ENCODE results near the gene RNF26.

RNF26 gene

DNA sequence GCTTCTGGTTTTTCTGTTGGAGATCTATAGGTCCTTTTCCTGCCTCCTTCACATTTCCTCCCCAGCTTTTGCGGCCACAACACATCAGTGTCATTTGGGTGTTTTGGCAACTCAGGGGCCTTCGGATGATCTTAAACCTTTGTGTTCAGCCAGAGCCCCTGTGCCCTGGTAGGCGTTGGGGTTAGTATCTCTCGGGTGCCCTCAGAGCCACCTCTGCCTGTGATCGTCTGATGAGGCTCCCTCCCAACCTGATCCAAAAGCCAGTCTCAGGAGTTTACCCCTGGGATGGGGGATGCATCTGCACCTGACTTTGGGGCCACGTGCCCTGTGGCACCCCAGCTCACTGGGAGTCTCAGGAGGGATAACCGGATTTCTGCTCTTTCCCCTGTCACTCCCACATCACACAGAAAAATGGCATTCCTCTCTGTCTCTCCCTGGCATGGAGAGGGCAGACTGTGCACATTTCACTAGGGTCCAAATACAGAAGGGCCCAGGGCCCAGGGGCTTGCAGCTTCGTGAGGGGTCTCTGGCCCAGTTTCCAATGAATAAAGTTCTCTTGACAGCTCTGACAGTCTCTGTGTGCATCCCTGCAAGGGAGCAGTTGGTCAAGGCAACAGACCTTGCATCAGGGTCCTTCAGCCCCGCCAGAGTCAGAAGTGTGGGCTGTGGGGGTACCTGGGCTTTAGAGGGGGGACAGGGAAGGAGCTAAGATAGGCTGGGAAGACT, 2.6 kb downstream of the RNF26 start:
- no peak for DNase-seq (ENCODE audit: low read depth)

DNA sequence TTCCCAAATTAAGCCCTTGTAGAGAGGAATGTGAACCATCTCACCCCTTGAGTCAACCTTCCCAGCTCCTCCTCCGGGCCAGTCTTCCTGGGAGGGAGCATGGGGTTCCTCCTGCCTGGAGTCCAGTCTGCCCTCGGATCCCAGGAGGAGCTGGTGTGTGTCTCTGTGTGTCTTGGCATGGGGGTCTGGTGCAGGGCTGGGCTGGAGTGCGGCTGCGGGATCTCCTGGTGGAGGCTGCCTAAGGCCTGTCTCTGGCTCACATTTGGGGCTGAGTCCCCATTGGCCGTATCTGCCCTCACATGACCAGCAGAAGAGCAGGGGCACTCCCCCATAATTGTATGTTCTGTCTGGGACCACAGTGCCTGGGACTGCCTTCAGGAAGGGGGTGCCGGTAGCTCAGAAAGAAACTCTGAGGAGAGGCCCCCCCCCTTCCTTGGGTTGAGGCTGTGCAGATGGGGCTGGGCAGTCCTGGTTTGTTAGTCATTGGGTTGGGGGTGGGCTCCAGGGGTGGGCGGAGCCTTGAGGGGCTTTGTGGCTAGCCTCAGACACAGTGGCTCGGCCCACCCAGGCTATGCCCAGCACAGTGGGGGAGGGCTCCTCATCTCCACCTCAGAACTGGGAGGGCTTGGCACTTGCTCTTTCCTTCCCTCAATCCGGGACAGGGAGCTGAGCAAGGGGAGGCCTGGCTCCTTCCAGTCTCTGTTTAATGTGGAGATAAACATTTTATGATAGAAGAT, 3.4 kb downstream of the RNF26 start:
- DNase-seq (ENCODE audit: low read depth): no peak

DNA sequence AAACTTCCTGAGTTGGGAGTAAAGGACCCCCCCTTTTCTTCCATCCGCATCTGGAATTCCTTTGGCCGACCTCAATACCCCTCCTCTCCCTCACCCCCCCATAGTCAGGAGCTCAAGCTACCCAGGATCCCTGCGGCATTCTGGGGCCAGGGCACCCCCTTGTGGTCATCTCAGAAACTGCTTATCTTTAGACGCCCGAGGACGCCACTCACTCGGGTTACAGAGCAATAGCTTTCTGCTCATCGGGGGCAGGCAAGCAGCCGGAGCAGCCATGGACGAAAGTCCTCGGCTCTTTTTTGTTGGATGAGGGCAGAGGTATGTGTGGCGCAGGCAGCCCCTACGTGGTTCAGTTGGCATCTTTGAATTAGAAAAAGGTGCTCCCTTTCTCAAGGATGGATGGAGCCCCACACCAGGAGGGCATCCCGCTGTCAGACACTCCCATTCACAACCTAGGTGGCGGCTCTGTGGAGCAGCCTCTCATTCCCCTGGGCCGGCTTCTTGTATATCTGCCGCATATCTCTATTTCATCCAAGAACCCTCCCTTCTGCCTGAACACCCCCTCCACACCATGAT, 4.1 kb downstream of the RNF26 start:
- DNase-seq (ENCODE audit: low read depth): peak; percentile 66

DNA sequence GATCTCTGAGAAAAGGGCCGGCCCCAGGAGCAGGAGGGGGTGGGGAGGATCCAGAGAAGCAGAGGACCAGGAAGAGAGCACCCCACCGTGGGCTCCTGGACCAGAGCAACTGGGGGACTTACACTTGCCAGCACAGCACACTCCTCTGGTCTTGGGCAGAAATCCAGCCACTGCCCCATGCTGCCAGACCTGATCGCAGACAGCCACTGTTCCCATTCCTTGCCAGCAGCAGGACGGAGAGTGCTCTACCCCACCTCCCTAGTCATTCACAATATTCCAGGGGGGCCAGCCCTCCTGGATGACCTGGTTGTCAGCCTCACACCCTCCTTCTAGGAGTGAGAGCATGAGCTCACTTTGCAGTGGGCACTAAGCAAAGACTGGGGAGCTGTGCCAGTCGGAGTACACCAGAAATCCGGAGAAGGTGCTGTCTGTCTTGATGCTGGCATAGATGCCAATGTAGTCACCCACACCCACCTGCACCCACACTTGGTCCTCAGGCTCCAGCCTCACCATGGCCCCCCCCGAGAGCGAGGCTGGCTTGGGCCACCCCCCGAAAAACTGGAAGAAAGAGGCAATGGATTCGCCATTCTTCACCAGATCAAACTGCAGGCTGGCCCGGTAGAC, 4.8 kb downstream of the RNF26 start:
- no peak for DNase-seq (ENCODE audit: low read depth)

DNA sequence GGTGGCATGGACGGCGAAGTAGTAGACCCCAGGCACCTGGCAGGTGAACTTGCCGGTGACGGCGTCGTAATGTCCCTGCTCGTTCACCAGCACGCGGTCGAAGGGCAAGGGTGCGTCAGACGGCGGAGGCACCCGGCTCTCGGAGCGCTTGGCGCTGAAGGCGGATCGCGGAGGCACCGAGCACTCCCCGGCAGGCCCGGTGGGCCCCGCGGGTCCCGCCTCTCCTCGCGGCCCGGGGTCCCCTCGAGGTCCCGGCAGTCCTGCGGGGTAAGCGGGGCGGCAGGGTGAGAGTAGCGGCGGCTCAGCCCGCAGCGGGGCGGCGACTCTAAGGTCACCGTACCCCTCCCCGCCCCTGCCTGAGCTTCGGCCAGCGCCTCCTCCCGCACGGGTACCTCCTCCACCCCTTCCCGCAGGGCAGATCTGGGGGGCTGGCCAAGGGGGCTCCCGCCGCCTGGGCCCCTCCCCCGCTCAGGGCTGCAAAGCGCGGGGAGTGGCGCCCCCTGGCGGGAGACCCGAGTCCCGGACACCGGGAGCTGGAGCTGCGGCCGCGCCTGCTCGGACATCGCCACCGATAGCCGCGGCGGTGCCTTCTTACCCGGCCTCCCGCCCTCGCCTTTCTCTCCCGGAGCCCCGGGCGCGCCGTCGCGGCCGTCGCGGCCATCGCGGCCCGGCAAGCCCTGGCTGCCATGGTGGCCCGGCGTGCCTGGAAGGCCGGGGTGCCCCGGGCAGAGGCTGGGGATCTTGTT, 5.4 kb downstream of the RNF26 start:
- DNase-seq (ENCODE audit: low read depth): no peak

DNA sequence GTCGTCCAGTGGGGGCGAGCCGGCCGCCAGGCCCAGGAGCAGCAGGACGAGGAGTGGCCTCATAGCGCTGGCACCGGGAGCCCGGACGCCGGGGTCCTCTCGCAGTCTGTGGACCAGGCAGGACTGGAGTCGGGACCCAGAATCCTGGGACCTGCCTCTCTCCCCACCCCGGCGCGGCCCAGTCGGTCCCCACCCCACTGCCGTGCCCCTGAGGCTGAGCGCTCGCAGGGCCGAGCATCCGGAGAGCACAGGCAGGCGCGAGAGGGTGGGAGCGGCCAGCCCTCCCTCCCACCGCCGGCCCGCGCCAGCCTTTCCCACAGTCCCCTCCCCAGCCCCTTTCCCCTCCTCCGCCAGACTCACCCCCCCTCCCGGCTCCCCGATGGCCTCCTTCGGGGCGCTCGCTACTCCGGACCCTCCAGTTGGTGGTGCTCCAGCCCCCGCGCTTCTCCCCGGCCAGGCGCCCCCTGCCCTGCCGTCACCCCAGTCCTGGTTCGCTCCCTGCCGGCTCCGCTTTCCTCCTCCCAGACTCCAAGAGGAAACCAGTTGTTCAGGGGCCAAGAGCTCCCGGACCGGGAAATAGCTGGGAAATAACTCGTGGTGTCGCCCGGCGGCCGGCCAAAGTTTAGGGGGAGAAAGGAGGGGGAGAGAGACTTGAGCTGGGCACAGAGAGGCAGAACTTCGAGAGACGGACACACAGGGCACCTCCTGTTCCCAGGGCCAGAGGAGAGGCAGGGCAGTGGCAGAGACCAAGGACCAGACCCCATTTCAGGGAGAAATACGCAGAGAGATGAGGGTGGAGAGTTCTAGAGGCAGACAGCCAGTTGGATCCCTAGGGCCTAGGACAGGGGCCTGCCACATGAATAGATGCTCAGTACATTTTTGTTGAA, 6.3 kb downstream of the RNF26 start, which contains the start of gene C1QTNF5:
C1QTNF5 (minus strand) TSS at position 549 of the 887 bp plus-strand sequence; CDS start at position 63, 486 bp downstream.
- no peak for DNase-seq (ENCODE audit: low read depth)

DNA sequence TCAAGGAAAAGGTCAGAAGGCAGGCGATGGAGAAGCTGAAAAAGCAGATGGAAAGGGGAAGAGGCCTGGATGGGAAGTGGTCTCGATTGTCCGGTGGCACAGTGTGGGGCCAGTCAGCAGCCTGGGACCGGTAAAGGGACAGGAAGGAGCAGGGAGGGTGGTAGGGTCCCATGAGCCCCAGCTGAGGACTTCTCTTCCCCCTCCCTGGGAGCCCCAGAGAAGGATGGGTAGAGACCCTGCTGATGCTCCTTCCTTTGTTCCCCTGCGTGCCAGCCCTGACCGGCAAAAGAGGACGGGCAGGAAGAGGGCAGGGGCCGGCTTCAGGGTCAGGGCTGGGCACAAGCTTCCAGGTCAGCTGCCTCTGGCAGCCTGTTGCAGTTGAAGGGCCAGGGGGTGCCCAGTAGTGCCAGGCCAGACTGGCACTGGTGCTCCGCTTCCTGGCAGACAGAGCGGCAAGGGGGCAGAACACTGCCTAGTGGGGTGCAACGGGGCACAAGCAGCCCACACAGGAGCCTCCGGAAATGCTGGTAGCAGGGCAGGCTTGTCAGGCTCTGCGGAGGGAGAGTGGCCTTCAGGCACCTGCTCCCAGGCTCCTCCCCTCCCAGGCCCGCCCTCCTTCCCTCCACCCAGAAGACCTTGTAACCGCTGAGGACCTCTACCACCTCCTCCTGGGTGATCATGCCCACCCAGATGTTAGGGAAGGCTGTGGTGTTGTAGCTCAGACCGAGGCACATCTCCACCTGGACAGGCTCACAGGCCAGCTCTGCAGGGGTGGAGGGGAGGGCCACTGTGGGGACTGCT, 7.1 kb downstream of the RNF26 start:
- DNase-seq (ENCODE audit: low read depth): no peak

DNA sequence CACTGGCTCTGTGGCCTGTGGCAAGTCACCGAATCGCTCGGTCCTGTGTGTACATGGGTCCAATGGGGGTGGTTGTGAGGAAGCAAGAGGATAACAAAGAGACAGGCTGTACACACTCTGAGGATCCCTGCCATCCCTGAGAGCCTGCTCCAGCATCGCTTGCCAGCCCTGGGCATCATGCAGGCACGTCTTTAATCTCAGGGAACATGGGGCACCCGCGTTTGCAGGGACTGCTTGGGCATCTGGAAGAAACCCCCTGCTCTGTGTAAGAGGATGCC, 7.6 kb downstream of the RNF26 start:
- no peak for DNase-seq (ENCODE audit: low read depth)

DNA sequence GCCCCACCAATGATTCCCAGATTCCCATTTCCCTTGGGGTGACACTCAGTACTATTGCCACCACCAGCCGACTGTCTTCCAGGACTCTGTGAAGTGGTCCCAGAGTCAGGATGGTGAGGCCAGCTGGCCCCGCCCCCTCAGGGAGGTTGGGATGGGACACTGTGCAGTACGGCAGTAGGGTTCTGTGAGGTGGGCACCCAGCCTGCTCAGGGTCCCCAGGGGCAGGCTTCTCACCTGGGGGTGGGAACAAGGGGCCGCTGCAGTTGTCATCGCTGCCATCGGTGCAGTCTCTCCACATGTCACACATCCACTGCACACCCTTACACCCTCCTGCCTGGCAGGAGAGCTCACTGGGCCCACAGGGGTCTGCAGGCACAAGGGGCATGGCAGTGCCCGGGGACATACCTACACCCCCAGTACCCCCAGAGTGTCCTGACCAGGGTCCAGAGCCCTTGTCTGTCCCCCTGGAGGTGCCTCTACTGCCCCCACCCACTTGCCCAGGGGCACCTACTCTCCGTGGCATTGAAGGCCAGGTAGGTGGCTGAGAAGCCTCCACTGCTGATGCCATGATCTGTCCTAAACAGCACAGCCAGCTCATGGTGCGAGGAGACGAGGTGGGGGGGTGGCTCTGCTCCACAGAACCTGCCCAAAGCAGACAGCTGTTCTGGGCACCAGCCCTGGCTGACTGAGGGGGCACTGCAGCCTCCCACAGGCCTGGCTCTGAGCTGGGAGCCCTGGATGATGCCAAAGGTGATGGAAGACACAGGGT, 8.2 kb downstream of the RNF26 start:
- no peak for DNase-seq (ENCODE audit: low read depth)

DNA sequence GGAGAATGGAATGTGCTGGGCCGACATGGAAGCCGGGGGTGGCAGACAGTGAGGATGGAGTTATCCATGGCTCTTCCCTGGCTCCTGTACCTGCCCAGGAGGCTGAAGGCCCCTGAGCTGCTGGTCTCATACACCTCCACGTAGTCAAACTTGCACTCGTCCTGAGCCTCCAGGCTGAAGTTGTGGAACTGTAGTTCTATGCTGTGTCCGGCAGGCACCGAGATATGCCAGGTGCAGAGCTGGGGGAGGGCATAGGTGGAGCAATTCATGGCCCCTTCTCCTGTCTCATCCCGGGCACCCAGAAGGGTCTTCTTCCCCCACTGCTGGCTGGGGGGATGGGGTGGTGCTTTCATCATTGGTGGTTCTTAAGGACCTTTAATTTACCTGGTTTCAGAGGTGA, 9.4 kb downstream of the RNF26 start:
- no peak for DNase-seq (ENCODE audit: low read depth)

DNA sequence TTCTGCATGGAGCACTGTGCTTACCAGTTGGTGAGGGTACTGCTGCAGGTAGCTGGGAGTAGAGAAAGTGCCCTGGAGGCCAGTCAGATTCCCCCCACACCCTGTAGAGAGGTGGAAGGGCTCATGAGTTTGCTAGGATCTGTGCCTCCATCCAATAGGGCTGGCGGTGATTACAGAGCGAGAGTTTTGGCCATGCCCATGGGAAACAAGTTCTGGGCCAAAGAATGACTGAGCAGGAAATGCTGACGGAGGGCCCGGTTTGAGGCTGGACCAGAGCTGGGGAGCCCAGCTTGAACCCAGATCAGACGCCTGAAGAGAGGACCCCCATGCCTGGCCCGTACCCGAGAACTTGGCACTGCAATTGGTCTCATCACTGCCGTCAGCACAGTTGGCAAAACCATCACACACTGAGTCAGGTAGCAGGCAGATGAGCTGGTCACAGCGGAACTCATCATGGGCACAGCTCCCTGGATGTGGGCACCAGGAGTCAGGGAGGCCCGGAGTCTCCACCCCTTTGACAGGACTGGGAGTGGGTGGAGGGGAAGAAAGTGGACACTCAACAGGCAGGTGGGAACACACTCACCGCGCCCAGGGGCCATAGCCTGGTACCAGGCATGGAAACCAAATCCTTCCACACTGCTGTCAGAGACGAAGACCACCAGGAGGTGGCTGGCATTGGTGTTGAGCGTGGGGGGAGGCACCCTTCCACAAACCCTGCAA, 10.1 kb downstream of the RNF26 start:
- DNase-seq (ENCODE audit: low read depth): no peak

DNA sequence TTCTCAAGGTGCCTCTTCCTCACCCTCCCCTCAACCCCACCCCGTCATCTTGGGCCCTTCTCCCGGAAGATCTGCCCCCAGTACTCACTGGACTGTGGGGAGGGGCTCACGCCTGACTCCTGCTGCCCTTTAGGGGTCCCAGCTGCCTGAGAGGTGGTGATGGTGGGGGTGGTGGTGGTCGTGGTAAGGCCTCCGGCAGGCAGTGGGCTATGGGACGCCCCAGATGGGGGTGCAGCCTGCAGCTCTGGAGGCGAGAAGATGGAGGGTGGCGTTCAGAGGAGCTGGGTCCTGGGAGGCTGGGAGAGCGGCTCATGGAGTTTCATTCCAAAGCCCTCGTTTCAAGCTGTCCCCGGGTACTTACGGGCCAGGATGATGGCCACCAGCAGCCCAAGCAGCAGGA, 11.4 kb downstream of the RNF26 start:
- DNase-seq (ENCODE audit: low read depth): no peak

DNA sequence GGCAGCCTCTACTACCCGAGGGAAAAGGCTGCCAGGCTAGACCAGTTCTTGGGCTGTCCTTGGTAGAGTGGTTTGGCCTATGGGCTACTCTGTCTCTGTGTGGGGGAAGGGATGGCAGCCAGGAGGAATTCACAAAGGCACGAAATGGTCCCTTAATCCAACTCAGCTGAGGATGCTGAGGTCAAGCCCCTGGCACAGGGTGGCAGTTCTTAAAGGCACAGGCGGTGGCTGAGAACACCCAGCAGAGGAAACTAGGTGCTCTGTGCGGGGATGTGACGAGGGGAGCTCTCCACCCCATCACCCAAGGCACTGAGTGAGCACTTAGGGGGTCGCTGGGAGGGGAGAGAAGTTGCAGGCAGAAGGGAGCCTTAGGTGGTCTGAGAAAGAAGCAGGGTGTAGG, 12.3 kb downstream of the RNF26 start, which contains the start of gene MFRP:
MFRP (minus strand) TSS at position 101 of the 400 bp plus-strand sequence. CDS start 192 bp downstream, outside the sequence.
- no peak for DNase-seq (ENCODE audit: low read depth)

DNA sequence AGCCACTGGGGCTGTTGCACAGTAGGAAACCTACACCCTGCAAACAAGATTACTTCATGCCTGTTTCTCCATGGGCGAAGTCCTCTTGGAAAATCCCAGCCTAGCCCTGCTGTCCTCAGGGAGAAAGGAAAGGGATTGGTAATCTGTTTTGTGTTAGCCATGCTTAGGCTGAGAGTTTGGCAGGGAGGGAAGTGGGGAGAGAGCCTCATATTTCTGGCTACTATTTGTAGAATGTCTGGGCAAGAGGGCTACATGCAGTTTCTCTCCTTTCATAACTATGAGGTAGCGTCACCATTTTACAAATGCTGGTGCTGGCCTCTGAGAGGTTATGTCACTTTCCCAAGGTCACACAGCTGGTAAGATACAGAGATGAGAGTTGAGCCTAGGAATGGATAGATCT, 12.9 kb downstream of the RNF26 start:
- DNase-seq (ENCODE audit: low read depth): no peak

DNA sequence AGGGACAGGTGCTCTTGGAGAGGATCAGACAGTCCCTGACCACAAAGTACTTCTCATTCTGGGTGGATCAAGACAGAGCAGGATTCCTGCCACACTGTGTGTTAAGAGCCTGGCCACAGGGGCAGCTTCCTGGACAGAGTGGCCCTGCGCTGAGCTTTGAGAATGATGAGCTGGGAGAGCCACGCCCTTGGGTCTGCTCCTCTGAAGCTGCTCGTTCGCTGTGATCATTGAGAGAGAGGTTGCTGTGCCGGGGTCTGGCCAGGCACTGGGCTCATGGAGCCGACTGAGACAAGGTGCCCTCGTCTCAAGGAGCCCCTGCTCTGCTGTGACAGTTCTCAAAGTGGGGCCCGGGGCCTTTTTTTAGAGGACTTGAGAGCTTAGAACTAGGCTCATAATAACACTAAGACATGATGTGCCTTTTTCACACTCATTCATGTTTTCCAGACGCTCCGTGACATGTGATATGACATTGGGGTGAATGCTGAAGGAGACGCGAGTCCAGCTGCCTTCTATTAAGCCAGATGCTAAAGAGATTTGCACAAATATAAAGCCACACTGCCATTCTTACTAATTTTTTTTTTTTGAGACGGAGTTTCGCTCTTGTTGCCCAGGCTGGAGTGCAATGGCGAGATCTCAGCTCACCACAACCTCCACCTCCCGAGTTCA, 13.7 kb downstream of the RNF26 start:
- DNase-seq (ENCODE audit: low read depth): no peak

DNA sequence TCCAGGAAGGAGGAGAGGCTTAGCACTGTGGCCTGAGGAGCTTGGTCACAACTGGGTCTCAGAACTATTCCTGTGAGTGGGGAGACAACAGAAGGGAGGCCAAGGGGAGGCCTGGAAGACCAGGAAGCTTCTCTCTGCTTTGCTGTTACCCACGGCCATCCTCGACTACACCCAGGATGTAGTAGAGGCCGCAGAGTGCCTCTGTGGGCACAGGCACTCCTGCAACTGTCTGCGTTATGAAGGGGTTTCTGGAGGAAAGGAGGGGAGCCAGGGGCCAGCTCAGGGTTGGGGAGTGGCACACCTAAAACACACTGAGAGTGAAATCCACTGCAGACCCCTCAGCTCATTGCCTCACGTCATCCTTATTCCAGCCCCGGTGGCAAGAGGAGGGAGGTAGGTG, 16.0 kb downstream of the RNF26 start:
- no peak for DNase-seq (ENCODE audit: low read depth)

DNA sequence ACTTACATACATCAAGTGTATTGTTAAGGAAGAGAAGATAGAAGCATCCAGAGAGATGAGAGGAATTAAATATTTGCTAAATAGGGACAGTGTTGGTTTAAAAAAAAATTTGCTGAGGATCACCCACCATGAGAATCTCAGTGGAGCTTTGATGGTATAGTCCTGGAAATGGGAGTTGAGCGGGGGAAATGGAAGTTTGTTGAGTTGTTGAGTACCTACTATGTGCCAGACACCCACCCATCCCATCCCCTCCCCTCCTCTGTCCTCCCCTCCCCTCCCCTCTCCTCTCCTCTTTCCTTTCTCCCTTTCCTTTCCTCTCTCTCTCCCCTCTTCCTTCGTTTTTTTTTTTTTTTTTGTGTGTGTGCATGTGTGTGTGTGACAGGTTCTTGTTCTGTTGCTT, 16.9 kb downstream of the RNF26 start:
- no peak for DNase-seq (ENCODE audit: low read depth)

DNA sequence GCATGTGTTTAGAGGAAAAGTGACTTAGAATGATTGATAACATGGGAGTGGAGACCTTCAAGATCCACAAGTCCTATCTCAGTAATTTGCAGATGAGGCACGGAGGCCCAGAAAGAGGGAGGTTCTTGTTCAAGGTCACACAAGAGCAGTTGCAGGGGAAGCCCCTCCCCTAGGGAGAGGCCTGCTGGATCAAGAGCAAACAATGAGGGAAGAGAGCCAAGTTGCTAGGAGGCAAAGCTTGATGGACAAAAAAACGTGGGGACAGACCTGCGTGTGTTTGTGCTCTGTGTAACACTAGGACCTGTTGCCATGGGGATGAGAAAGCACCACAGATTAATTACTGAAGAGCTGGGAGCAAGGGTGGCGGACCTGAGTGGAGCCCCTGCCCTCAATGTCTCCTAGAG, 18.5 kb downstream of the RNF26 start:
- DNase-seq (ENCODE audit: low read depth): no peak
